NCI-H446 treated with DMSO at 0.1 percent for 48 hours (cell line): ENCODE results near the gene EXOC7.

Source experiments
- DNase-seq: peaks from one replicate; lab custom pipeline; 2025; lab: John Stamatoyannopoulos, UW

Gene EXOC7, protein sequence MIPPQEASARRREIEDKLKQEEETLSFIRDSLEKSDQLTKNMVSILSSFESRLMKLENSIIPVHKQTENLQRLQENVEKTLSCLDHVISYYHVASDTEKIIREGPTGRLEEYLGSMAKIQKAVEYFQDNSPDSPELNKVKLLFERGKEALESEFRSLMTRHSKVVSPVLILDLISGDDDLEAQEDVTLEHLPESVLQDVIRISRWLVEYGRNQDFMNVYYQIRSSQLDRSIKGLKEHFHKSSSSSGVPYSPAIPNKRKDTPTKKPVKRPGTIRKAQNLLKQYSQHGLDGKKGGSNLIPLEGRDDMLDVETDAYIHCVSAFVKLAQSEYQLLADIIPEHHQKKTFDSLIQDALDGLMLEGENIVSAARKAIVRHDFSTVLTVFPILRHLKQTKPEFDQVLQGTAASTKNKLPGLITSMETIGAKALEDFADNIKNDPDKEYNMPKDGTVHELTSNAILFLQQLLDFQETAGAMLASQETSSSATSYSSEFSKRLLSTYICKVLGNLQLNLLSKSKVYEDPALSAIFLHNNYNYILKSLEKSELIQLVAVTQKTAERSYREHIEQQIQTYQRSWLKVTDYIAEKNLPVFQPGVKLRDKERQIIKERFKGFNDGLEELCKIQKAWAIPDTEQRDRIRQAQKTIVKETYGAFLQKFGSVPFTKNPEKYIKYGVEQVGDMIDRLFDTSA

DNA sequence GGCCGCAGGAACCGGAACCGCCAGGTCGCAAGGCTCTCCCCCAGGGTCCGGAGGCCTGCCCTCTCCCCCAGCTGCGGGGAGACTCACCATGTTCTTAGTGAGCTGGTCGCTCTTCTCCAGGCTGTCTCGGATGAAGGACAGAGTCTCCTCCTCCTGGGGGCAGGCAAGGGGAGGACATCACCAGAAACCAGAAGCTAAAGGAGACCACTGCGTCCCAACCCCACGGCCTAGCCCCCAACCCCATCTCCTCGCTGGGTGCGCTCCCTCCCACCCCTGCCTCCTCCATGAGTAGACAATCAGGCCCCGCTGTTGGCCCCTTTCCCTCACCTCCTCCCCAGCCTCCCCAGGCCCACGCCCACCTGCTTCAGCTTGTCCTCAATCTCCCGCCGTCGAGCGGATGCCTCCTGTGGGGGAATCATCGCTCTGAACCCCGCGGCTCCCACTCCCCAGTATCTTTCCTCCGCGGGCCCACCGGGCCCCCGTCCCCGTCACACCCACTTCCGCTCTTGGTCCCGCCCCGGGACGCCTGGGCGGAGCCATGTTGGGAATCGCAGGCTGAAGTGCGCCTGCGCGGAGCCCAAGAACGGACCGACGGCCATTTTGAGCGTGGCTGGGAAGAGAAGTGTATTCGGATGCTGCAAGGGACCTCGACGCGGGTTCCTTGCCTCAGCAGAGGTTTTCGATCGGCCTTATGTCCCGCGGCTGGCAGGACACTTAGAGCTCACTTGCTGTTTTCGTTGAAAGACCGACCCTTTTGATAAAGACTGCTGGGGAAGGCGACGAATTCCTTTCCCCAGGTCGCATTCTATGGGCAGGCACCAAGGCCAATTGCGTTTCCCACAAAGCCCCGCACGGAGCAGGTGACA, at the start of gene EXOC7:
Gene EXOC7 (minus strand): TSS at position 514 of the 866 bp plus-strand sequence. CDS start 95 bp downstream, at position 419.
- DNase-seq, result peak; percentile 76

DNA sequence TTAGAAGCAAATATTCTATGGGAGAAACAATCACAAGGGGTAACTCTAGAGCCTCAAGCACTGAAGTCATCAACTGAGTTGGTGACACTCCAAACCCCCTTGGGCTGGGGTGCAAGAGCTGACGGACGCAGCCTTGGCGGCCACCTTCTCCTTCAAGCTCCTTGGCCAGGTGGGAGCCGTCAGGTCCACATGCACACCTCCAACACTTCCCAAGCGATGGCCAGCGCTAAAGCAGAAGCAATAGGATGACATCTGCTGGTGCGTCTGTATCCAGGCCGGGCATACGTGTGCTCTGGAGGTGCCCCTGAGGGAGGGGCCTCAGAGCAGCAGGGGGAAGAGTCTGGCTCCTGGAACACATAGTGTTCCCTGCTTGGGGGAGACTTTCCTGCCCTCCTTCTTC, 49.6 kb upstream of the EXOC7 start:
- DNase-seq, result no peak

DNA sequence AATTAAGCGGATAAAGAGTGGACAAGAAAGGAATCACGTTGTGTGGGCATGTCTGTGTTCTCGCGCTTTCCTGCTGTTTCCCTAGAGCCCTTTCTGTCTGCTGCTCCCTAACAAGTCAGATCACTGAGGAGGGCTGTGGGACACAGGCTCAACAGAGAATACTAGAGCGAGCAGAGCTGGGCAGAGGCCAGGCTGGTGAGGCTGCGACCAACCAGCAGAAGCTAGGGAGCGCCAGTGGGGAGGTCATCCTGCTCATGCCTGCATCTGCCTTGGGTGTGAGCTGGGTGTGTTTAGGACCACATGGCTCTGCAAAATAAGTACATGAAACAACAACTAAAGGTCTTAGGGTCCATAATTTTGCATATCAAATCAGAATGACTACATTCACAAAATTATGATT, 49.0 kb upstream of the EXOC7 start:
- no peak for DNase-seq

DNA sequence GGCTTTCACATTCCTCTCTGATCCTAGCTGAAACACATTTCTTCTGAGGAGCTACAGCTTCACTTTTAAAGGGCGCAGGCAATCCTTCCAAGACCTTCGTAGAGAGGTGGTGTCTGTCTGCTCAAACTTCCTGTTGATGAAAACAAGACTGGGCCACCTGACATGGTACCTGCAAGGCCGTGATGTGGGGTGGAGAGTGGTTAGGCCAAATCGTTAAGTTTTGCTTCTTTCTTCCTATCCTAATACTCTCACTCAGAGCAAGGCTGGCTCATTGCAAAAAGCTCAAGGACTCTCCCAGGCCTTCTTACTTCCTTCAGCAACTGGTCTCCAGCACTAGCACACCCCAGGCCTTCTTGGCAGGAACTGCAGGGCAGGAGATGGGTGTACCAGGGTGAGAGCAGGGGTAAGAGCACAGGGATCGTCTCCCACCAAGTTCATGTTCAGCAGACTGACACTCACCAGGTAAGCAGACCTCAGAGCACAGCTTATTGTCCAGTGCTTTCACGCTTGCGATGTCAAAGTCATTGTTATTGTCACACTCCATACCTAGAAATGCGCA, 48.4 kb upstream of the EXOC7 start:
- no peak for DNase-seq

DNA sequence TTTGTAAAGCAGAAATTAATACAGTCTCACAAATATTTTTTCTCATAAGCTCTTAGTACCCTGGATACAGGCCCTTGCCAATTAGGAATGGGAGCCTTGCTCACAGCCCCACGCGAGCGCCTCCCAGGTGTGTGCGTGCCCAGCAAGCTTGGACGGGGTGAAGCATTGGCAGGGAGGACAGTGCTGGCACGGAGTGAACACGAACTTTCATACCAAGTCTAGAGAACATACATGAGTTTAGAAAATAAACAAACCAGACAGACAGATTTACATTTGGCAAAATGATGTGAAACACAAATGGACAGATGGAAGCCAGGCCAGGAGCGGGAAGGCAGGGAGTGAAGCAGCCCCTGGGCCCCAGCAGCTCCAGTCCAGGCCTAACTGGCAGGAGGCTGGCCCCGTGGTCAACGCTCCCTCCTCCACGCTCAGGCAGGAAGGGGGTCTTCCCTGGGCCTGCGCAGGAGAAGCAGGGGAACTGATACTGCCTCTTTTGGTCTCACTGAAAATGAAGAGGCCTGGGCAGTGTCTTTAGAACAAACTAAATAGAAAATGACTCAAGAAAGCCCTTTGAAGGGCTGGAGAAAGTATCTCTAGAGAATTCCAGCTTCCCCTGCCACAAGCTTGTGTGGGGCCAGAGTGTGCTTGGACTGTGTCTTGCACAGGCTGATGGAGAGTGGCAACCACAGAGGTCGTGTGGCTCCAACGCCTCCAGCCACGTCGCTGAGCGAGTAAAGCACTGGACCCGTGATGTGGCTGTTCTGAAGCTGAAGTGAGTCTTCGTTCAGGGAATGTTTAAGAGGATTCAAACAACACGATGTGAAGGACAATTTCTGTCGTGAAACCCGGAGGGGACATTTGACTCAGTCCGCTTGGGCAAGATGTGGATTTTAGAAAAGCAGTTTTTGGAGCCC, 47.4 kb upstream of the EXOC7 start:
- DNase-seq, result no peak

DNA sequence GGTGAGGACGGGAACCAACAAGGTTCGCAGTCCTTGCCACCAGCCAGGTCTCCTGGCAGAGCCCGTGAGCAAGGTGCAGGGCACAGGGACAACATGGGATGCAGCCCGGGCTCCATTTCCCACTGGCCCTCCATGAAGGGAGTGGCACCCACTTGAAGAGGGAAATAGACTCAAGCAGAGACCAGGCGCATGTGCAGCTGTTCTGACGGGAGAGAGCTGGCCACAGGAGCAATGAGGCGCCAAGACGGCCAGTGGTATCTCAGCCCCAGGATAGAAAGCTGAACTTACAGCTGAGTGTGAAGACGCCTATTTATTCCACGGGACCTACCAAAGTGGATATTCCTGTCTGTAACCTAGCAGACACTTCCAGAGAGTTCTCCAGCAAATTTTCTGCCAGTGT, 45.6 kb upstream of the EXOC7 start:
- no peak for DNase-seq

DNA sequence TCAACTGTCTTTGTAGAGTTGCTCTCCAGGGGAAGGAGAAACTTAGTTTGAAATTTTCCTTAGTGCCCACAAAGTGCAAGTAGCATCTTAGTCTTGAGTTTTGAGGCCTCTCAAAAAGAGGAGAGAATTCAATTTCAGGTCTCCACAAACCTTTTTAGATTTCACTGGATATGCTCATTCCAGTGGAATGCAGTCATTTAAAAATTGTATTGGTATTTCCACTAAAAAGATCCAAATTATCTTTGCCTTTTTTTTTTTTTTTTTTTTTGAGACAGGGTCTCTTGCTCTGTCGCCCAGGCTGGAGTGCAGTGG, 44.4 kb upstream of the EXOC7 start:
- no peak for DNase-seq

DNA sequence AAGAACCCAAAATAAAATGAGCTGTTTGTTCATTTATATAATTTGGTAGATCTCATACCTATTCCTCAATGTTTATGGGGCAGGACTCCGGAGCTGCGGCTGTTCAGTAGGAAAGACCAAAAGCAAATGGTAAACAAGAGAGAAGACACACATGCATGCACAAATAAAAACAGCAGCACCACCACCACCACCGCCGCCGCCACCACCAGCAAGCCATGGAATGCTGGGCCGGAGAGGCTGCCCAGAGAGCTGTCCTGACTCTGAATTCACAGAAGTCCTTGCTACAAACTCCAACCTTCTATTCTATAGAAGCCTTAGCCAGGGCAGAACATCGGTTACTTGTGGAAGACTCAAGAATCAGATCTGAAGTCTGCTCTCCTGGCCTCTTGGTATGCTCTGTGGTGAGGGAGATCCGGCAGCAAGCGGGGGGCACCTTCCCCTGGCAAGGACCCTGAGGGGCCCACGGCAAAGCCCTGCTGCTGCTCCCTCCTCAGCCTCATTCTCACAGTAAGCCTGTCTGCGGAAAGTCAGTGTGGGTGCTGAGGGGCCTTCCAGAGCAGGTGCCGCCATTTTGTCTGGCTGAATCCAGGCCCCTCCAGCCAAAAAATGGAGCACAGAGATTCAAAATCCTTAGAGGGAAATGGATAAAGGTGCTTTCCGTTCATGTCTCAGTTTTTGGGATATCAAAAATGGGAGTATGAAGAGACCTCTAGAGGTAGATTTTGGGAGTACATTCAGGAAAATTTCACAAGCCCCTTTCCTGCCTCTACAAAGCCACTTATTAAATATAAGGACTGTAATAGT, 43.8 kb upstream of the EXOC7 start:
- no peak for DNase-seq

DNA sequence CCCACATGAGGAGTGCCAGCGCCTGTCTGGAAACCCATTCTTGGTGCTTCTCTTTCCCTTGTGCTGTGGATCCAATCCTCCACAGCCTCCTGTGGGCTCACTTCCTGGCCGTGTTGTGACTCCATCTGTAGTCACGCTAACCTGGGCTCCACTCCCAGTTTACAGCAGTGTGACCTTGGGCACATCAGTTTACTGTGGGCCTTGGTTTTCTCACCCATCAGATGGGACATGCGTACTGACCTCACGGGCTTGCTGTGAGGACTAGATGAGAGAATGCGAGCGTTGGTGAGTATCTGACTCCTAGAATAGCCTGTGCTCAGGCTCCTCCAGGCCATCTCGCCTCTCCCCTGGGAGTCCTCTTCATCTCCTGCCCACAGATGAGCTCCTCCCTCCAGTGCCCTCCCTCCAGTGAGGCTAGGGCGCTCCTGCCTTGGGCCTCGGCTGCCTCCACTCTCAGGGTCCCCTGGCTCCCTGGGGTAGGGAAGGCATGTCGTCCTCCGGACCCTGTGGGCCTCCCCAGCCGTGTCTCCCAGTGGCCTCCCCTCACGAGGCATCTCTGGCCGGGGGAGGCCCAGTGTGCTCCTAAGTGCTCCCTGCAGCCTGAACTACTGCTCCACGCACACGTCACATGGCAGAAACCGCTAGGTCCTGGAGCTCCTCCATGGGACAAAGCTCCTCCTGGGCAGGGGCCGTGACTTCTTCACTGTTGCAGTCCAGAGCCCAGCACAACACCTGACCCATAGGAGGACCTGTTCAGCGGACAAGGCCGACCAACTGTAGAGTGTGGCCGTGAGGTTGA, 42.7 kb upstream of the EXOC7 start:
- no peak for DNase-seq

DNA sequence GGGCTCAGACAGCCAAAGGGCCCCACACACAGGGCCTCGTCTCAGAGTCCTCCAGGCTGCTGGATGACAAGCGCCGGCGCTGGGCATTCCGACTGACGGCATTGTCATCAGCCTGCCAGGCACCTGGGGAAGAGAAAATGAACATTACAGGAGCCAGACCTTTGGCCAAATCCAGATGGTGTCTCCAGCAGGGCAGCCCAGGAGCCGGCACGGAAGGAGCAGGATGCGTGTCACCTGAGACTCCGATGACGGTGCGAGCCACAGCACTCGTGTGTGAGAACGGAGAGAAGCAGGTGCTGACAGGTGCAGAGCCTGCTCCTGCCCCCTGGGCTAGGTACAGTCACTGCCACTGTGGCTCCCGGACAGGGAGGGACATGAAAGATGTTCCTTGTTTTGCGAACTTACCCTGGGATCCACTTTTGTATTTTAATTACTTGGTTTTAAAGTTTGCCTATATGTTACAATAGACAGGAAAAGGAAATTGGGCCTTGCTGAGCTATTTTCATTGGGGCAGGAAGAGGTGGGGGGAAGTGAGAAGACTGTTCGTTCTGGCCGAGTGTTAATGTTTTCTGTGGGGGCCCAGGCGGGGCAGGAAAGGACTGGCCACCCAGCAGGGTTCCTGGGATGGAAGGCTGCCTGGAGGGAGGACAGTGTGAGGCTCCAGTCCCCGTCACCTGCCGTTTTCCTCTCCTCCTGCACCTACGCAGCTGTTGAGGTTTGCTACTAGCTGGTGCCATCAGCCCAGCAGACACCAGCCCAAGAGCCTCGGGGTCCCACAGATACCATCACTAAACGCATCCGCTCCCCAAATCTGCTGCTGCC, 41.9 kb upstream of the EXOC7 start:
- no peak for DNase-seq

DNA sequence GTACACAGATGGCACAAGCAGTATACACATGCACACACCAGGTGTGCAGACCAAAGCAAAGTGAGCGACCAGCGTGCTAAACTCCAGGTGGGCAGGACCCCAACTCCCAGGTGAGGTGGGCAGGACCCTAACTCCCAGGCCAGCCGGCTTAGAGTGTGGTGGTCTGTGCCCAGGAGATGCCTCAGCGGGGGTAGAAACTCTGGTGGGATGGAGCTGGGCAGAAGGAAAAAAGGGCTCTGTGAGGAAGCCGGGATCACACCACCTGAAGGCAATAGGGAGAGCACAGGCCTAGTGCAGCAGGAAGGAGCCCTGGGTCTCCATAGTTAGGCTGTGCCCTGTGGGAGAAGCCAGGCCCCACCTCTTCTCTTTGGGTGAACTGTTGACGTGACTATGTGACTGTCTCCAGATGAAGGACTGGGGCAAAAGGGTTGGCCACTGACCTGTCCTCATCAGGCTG, 39.0 kb upstream of the EXOC7 start:
- no peak for DNase-seq

DNA sequence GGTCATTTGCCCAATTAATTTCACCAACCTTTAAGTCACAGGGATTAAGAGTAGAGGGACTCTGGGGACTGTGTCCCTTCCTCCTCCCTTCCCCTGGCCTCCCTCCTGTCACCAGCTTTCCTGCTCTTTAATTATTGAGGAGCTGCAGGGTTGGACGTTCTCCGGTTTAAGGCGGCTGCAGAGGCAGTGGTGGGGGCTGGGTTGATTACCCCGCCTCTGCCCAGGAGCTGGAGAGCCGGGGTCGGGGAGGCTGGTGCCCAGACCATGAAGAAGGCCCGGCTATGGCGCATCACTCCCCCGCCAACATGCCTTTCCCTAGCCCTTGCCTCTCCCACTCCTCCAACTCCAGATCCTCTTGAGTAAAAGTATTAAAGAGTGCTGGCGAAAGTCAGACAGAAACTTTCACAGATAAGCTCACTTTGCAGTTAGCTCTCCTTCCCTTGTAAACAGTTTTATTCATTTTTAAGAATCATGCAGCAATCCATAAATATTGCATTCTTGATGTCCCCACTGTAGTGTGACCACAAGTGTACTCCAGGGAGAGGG, 38.5 kb upstream of the EXOC7 start:
- DNase-seq, result no peak

DNA sequence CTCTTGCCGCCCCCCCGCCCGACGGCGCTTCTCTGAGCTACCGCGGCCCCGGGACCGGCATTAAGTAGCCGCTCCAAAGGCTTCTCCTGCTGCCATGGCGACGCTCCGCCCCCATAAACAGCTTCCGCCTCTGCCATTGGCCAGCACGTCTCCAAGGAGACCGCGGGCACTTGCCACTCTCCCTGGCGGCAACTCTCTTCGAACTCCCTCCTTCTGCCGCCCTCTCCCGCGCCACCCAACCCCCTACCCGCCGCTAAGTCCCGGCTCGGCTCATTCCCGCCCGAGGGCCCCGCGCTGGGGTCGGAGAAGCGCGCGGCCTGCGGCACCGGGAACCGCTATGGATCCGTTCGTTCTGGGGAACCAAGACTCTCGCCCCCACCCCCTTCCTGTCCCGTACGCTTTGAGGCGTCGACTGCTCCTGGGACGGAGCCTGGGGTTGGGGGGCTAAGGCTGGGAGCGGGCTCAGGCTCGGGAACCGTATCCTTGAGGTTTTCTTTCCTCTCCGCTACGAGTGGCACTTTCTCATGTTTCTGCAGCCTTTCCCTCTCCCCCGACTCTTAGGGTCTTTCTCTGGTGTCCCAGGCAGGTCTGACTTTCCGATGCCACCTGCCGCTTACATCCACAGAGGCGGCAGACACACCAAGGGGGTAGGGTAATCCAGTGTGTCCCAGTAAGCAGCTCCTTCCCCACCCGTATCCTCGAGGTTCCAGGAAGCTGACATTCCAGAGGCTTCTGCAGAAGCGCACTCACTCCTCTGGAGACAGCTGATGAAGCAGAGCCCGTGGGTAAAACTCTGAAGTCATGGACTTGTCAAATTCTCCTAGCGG, 37.8 kb upstream of the EXOC7 start, which contains the start of gene FOXJ1:
Gene FOXJ1 (minus strand): TSS at position 34 of the 827 bp plus-strand sequence. CDS start 850 bp downstream, outside the sequence.
- DNase-seq, result peak; percentile 77

DNA sequence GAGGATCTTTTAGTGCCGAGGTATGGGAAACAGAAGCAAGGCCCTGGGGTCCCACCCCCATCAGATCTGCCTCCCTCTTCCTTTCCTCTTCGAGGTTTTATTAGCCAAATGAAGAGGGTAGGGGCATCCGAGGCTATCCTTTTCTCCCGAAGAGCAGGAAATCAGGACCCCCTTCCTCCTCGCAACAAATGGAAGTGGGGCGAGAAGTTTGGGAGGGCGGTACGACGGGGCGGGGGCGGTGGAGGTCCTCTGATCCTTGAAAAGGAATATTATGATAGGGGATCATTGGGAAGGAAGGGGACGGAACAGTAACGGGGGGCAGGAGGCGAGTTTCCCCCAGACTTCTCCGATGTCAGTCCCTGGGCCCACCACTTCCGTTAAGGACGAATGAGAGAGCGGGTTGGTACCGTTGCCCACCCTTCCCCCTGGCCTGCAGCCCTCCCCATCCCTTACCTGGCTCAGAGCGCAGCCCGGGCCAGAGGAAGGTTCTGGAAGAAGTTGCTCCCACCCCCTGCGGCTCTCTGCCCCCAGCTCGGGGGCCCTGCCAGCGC, 37.1 kb upstream of the EXOC7 start:
- no peak for DNase-seq

DNA sequence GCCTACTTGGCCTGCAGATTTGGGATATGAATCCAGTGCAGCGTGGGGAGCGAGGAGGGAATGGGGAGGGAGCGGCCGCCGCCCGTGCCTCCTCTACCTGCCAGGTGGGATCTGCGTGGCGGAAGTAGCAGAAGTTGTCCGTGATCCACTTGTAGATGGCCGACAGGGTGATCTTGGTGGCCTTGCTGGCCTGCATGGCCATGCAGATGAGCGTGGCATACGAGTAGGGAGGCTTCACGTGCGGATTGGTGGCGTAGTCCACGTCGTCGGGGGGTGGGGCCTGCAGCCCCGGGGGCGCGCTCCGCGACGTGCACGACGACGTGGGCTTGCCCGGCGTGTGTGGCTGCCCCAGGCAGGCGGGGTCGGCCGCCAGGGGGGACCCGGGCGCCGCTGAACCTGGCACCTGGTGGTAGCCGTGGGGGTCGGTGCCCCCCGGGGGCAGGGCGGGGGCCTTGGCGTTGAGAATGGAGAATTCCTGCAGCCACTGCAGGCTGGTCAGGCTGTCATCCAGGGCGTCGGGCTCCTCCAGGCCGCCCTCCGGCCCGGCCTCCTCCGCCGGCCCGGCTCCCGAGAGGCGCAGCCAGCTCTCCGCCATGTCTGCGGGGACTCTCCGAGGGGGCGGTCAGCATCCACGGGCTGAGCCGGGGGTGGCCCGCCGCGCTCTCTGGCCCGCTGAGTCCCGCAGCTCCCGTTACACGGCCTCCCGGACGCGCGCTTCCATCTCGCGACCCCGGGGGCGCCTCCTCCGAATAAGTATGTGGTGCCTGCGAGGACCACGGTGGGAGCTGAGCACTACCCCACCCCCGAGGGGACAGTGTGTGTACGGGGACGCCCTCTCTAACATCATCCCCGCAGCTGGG, 36.4 kb upstream of the EXOC7 start:
- DNase-seq, result no peak
